Left renal cortex interstitium (tissue), 4 donors: ENCODE measurements around the gene NEURL1. TPM values are rescaled to one million over a fixed set of nuclear protein-coding genes. Genes with fewer than 3 reads are reported as not detected.

ENCODE experiments used
- DNase-seq, 4 donors: peaks; one replicate each; pipeline ENCODE4 v3.0.0-alpha.2; 2013; ENCODE audit warnings: low read depth in 4 of 4, low spot score in 2 of 4, missing footprints in 1 of 4
- polyA plus RNA-seq, 4 donors: library from polyadenylated mRNA; unstranded; fragments of 120-200 nt; gene quantifications; one replicate each; pipeline ENCODE4 v1.2.1, GENCODE V29; 2013; ENCODE audit not compliant: insufficient read length in 4 of 4

The NEURL1 gene
- polyA plus RNA-seq, 4 donors: 1.8 to 2.2 (median 1.9) TPM

DNA sequence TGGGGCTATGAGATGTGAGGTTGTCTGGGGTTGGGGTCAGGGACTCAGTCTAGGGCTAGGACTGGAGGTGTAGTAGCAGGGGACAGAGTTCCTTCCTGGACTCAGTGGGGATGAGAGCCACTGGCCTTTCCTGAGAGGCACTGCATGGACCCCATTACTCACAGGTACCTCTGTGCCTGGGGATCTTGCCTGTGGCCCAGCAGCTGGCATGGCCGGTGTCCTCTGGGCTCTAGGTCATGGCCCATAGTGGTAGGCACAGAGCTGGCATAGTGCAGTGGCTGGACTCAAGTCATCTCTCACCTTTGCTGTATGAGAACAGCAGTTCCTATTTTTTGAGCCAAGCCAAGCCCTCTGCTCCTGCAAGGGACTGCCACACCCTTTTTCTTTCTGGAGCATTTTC lies 51.9 kb downstream of the NEURL1 start:
- DNase-seq: no peak

DNA sequence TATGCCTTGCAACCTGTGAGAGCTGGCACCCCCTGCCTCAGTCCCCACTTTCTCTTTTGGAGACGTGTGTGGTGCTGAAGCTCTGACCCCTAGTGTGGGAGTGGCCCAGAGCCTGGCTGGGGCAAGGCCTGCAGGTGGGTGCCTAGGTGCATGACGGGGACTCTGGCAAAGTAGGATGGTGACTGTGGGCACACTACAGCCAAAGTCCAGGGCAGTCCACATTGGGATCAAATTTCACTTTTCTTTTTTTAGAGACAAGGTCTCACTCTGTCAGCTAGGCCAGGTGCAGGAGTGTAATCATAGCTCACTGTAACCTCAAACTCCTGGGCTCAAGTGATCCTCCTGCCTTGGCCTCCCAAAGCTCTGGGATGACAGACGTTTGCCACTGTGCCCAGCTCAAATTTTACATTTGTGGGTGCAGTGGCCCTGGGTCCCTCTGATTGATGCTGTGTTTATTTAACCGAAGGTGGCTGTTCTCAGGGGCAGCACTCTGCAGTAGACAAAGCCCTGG lies 52.3 kb downstream of the NEURL1 start:
- no peak for DNase-seq

DNA sequence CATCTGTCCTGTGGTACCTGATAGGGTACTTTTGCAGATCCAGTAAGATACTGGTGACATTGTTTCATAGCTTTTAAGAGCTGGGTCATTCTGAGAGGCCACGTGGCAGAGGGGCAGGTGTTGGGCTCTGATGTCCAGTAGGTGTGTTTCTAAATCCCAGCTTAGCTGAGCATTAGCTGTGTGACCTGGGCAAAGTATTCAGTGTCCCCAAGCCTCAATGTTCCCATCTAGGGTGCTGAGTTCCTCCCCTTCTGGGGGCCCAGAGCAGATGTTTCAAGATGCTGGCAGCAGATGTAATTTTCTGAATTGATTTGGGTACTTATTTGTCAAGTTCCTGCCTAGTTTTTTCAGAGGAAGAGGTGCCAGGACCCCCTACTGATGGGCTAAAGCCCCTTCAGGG lies 52.9 kb downstream of the NEURL1 start:
- DNase-seq: no peak

DNA sequence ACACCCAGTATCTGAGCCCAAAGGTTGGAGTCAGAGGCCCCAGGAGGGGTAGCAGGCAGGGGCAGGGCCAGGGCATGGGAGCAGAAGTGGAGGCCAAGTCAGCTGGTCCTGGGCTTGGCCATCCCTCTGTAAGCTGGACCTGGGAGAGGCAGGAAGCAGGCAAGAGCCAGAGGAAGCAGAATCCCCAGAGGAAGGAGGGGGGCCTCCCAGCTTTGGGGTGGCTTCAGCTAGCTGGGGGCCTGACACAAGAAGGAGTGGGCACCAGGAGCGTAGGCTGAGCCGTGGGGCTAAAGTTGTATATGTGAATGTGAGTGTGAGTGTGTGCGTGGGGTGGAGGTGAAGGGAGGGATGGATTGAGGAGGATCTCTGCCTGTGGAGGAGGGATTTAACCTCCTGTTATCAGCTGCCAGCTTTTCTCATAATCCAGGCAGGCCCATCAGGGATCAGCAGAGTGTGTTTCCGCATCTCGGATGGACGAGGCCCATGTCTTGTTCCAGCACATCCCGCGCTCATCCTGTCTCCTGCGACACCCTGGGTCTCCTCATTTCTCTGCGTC lies 54.0 kb downstream of the NEURL1 start:
- DNase-seq: no peak

DNA sequence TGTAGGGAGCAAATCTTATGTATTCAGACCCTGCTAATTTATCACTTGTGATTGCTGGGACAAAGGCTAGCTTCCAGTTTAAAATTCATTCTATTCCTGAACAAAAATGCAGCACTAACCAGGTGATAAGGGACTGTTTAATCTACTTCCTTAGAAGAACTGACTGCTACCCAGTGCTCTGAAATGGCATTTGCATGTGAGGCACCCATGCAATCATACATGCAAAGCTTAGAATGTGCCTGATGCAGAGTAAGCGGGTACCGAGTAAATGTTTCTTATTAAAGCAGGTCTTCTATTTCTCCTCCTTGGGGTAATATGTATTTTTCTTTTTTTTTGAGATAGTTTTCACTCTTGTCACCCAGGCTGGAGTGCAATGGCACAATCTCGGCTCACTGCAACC lies 54.5 kb downstream of the NEURL1 start:
- DNase-seq: no peak

DNA sequence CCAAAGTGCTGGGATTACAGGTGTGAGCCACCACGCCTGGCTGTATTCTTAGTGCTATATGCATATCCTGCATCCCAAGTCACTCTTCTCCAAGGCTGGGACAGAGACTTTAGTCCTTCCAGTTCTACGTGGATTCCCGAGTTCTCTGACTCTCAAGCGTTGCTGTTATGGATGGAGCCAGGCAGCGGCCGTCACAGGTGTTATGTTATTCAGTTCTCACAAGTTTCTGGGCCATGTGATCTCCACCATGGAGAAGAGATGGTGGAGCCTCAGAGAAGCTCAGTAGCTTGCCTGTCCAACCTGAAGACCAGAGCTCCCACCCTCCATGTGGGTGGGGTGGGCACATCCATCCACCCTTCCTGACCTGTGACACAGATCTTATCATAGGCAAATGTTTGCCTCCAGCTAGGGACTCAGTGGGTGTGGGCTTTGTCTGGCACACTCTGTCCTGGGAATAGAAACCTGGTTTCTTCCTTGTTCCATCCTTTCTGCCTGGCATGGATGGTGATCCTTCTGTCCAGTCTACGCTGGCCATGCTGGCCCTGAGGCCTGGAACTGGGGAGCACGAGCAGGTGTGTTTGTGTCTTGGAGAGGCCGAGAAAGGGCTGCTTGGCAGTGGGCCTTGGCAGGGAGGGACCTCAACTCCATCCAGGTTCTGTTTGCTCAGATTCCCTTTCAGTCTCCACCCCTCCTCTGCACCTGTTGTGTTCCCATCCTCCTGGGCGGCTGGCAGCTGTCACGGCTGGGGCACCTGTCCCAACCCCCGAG lies 55.3 kb downstream of the NEURL1 start:
- DNase-seq: no peak

DNA sequence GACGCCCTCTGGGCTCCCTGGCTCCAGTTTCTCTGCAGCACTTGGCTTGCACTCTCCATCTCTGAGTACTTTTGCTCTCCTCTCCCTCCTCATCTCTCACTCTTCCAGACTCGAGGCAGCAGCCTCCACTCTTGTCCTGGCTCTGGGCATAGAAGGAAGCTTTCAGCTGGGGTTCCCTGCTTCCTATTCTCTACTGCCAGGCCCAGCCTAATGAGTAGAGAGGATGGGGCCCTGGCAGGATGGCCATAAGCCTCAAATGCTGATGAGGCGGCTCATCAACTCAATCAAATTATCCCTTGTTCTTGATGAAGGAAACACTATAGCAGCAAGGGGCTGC lies 55.8 kb downstream of the NEURL1 start:
- DNase-seq: no peak

DNA sequence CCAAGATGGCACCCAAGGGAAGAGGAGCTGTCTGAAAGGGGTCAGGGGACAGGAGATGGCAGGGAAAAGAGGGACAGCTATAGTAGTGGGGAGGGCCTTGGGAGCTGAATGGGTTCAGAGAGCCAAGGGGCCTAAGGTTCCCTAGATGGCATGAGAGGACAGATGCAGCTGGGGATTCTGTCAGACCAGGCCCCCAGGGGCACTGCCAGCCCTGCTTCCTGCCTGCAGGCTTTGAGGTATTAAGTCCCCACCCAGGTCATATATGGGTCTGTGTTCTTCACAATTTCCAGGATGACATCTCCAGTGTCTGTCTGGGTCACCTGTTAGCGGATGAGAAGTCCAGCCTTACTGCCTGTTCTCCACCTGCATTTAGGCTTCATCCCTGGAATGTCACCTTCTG lies 56.7 kb downstream of the NEURL1 start:
- no peak for DNase-seq

DNA sequence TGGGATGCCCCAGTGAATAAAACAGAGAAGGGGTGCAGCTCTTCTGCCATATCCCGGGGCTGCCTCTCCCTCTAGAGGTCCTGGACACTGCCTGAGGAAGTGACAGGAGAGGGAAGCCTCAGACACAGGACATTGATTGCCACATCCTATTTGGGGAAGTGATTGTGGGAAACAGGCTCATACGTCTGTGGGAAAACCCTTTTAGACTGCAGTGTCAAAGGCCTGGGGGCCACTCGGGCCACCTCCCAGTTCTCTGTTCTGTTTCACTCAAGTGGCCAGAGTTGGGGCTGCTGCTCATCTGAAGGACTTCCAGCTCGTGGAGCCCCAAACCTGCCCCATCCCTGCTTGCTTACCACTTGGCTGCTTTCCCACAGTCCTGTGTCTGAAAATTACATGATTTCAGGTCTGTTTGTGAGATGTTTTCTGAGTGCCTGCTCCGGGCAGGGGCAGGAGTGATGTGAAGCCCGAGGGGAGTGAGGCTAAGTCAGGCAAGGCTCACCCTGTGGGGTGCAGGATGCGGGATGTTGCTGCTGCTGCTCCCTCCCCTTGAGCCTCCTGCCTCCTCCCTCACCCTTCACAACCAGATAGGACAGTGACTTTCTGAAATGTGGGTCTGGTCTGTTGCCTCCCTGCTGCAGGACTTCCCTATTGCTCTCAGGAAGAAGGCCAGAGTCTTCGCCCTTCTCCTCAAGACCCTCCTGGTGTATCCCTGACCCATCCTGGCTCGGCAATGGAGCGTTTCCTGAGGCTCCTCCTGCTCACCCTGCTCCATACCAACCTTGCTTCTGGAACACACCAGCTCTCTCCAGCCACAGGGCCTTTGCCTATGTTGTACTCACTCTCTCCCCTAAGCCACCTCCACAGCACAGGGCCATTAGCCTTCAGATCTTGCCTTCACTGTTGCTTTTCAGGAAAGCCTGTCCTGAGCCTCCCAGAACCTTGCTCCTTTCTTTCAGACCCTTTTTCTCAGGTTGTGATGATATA lies 58.4 kb downstream of the NEURL1 start:
- DNase-seq: no peak

DNA sequence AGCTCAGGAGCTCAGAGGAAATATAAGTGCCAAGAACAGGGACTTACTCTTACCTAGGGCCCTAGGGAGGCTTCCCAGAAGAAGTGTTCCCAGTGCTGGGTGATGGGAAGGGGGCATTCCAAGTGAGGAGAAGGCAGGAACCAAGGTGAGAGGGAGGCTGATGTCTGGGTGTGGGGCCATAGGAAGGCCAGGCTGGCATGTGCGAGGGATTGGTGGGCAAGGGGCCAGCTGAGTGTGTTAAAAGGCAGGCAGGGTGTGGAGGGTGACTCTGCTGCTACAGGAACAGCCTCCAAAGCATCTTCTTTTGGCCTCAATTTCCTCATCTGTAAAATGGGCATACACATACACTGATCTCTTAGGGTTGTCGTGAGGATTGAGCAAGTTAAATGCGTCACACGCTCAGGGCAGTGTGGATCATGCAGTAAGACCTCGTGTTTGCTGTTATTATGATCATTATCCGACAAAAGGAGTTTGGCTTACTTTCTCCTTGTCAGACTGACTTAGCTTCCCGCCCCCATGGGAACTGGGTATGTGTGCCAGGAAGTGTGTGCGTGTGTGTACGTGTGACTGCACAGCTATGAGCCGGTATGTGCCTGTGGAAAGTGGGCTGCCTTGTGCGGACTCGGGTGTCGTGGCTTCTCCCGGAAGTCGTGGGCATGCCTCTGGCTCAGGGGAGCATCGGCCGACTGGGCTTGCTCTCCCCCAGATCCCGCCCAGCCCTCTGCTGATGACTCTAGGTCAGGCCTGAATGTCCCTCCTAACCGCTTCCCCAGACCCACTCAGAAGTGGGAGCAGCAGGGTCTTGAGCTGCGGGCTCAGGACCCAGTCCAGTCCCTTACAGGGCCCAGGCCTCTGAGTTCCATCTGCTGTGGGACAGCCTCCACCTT lies 59.6 kb downstream of the NEURL1 start:
- DNase-seq: no peak

DNA sequence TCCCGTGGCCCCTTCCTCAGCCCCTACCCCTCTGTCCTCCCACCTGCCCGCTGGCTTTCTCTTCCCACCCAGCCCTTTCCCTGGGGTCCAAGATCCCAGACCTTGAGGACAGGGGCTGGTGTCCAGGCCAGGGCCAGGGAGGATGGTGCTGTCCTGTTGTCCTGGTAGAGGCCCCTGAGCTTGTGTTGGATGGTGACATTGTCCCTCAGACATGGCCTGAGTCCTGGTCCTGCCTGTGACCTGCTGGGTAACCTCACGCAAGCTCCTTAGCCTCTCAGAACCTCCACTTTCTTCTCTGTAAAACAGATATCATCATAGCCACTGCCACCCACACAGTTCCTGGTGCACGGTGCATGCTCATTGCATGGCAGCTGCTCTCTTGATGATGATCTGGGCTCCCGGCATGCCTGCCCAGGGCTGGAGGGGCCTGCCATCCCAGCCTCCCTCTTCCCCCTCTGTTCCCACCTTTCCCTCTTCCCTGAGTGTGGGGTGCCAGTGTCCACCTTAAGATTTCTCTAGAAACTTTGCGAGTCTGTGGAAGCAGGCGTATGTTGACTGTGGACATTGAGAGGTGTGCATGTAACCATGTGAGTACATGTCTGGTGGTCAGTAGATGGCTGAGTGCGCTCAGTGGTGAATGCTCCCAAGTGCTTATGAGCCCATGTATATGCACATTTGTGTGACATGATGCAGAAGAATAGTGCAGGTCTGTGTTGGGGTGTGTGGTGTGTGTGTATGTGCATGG lies 60.4 kb downstream of the NEURL1 start:
- DNase-seq: no peak

DNA sequence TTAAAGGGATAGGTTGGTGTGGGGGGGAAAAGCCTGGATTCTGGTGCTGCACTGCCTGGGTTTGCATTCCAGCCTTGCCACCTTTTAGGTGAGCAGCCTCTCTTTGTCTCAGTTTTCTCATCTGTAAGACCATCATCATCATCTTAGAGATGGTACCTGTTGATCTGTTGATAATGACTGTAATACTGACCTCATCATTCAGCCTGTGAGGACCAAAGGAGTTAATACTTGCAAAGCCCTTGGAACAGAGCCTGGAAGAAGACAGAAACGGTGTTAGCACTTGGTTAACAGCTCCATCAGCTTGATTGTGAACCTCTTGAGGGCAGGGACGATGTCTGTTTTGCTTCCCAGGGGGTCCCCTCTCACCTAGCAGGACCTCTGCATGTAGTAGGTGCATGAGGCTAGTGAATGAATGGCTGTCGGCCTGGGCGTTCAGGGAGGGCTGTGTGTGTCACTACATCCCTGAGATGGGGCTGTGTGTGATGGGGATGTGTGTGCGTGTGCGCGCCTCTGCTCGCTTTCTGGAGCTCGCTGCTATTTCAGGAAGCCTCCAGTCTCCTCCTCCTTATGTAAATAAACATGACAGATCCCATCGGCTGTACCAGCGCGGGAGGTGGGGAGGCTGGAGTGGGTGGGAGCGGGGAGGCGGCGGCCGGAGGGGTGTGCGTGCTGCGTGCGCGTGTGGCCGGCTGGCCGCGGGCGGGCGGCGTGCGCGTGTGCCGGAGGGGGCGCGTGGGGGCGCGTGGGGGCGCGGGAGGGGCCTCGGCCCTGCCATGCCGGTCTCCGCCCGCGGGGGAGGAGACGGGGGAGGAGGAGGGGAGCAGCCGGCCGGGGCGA lies 61.2 kb downstream of the NEURL1 start:
- DNase-seq: peak in 2 of 4 donors; percentile 49 to 54

DNA sequence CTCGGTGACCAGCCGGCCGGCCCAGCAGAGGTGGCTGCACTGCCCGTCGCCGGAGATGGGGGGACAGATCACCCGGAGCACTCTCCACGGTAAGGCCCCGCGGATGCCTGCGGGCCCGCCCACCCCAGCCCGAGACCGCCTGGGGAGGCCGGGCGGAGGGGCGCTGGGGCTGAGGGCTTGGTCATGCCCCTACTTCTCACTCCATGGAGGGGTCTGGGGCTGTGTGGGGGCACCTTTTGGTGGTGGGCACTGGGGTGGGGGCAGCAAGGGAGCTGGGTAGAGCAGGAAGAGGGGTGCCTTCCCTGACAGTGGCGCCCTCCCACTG lies 61.8 kb downstream of the NEURL1 start:
- DNase-seq: no peak

DNA sequence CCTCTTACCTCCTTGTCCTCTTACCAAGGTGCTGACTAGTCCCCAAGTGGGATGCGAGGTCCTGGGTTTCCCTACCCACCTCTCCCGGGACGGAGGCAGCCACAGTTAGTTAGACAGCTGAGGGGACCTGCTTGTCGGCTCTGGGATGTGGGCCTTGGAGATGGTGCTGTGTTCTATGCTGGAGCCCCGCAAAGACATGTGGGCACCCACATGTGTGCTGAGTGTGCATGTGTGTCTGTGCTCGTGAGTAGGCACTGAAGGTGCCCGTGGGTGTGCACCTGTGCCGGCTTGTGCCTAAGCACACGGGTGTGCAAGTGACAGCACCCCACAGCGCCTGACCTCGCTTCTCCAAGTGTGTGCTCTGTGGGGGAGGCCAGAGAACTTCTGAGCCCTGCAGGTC lies 62.2 kb downstream of the NEURL1 start:
- no peak for DNase-seq

DNA sequence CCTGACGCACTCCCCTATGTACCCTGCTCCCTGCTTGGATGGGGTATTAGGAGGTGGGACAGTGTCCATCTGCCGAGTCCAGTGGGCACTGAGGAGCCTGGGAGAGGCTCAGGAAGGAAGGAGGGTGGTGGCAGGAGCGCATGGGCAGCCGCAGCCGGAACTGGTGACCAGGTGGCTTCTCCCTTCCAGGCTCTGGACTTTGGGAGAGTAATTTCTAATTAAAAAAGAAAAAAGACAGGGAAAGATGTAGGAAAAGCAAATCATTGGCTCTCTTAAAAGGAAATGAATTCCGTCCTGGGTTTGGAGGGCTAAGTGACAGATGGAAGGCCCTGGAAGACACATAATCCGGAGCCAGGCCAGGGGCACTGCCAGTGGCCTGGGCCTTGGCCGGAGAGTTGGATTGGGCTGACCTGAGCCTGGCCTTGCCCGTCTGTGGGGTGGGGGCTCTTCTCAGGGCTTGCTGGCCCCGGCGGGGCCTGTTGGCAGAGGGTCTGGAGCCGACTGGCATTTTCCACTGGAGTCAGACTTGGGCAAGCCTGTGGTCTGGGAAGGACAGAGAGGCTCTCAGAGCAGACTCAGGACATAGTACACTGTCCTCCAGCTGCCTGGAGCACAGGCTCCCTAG lies 63.0 kb downstream of the NEURL1 start:
- DNase-seq: no peak

DNA sequence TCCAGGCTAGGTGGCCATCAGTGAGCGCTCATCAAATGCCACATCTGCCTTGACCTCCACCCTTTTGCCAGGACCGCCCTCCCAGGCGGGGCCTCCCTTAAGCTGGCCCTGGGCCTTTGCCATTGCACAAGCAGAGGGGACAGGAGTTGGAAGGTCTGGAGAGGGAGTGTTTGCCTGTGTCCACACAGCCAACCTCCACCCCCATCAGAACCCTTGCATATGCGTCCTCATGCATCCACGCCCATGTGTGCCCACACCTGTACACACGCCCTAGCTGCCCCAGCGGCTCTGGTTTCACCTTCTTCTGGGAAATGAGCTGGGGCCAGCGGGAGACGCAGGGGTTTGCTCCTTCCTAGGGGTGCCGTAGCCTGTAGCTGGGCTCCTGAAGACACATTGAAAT lies 64.0 kb downstream of the NEURL1 start:
- no peak for DNase-seq

DNA sequence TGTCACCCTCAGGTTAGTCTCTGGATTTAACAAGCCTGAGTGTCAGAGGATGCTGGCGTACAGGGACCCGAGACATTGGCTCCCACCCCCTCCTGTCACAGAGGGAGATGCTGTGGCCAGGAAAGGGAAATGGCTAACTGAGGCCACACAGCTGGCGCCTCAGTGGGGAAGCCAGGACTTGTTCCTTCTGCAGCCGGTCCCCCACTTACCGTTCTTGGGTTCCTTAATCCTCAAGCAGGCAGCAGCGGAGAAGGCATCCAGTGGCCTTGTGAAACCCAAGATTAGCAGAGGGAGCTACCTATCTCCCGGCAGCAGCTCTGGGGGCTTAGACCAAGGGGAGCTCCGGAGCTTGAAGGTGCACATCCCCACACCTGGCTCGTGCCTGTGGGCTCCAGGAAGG lies 65.4 kb downstream of the NEURL1 start:
- no peak for DNase-seq

DNA sequence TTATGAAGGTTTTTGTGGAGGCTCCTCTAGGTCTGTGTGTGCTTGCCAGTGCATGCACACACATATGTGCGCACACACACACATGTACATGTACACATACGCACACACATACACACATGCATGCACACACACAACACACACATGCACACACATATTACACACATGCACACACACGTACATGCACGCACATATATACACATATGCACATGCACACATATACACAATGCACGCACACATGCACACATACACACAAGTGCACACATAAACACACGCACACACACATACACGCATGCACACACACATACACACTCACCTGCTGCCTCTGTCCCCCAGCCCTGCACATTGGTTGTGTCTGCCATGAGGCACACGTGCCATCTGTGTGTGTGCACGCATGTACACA lies 66.3 kb downstream of the NEURL1 start:
- DNase-seq: no peak

DNA sequence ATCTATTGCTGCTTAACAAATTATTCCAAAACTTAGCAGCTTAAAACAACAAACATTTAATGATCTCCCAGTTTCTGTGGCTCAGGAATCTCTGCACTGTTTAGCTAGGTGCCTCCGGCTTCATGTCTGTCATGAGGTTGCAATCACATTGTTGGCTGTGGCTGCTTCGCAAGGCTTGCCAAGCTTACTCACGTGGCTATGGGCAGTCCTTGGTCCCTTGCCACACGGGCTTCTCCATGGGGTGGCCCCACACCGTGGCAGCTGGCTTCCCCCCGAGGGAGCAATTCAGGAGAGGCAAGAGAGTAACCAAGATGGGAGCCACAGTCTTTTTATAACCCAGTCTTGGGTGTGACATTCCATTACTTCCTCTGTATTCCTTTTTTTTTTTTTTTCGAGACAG lies 67.4 kb downstream of the NEURL1 start:
- no peak for DNase-seq
